SU-DHL-6 (cell line): ENCODE data around the gene ACACA.

ENCODE experiments used
- H2AFZ ChIP-seq: fragments of 200-600 bp; sonication (generic); 2 replicates; pipeline ENCODE4 v1.6.1; 2014; ENCODE audit warnings: low read depth, mild to moderate bottlenecking, moderate library complexity, mixed read lengths, antibody characterized with exemption, low read length; ENCODE audit not compliant: severe bottlenecking
- H3F3A ChIP-seq: fragments of 200-600 bp; shearing (Covaris generic); 2 replicates; pipeline ENCODE4 v1.6.0; 2016; ENCODE audit warnings: antibody characterized with exemption, mild to moderate bottlenecking; ENCODE audit not compliant: insufficient read depth
- H3K27ac ChIP-seq: fragments of 200-600 bp; sonication (generic); 2 replicates; pipeline ENCODE4 v1.5.1; 2016; ENCODE audit warnings: low read depth, mild to moderate bottlenecking, low read length, moderate library complexity, mixed read lengths
- H3K27me3 ChIP-seq: fragments of 200-600 bp; sonication (generic), shearing (Covaris generic); 2 replicates; pipeline ENCODE4 v1.6.0; 2014; ENCODE audit warnings: mild to moderate bottlenecking, low read length
- H3K36me3 ChIP-seq: fragments of 200-600 bp; sonication (generic); 2 replicates; pipeline ENCODE4 v1.6.1; 2014; ENCODE audit warnings: mild to moderate bottlenecking, low read length, mixed read lengths
- H3K4me2 ChIP-seq: fragments of 300-600, 200-600 bp; shearing (Covaris generic), sonication (generic); 2 replicates; pipeline ENCODE4 v1.6.0; 2014; ENCODE audit warnings: low read length, low read depth, mild to moderate bottlenecking; ENCODE audit not compliant: poor library complexity, severe bottlenecking
- H3K4me3 ChIP-seq: fragments of 200-600 bp; sonication (generic); 2 replicates; pipeline ENCODE4 v1.5.1; 2014; ENCODE audit warnings: antibody characterized with exemption, low read length, mild to moderate bottlenecking, mixed read lengths; ENCODE audit not compliant: insufficient read depth, poor library complexity, severe bottlenecking
- H3K79me2 ChIP-seq: fragments of 200-600 bp; sonication (generic); 2 replicates; pipeline ENCODE4 v1.6.1; 2014; ENCODE audit warnings: mild to moderate bottlenecking, low read length, moderate library complexity; ENCODE audit not compliant: insufficient read depth
- H3K9ac ChIP-seq: fragments of 200-600 bp; sonication (generic); 2 replicates; pipeline ENCODE4 v1.7.0; 2014; ENCODE audit warnings: mild to moderate bottlenecking, low read length
- H3K9me2 ChIP-seq: fragments of 200-600 bp; sonication (generic); replicated peaks from 2 replicates; pipeline ENCODE4 v1.6.1; 2014; ENCODE audit warnings: low read length; ENCODE audit not compliant: insufficient read depth
- H3K9me3 ChIP-seq: fragments of 200-600 bp; sonication (generic); 2 replicates; pipeline ENCODE4 v1.6.1; 2014; ENCODE audit warnings: low read length, mixed read lengths; ENCODE audit not compliant: insufficient read depth
- H4K20me1 ChIP-seq: fragments of 200-600 bp; sonication (generic); 2 replicates; pipeline ENCODE4 v1.6.1; 2014; ENCODE audit warnings: low read depth, mild to moderate bottlenecking, antibody characterized with exemption, low read length, moderate library complexity, mixed read lengths
- CTCF ChIP-seq: fragments of 200-600 bp; sonication (generic); IDR thresholded peaks from one replicate; pipeline ENCODE4 v1.5.1; 2017; ENCODE audit warnings: antibody characterized with exemption, mild to moderate bottlenecking, low read length, moderate library complexity; ENCODE audit not compliant: insufficient read depth, poor library complexity, severe bottlenecking
- EZH2phosphoT487 ChIP-seq: fragments of 200-600 bp; sonication (generic), shearing (Covaris generic); conservative IDR thresholded peaks from 2 replicates; pipeline ENCODE4 v1.6.1; 2018; ENCODE audit warnings: mild to moderate bottlenecking, antibody characterized with exemption, low read length, moderate library complexity, mixed read lengths

The ACACA gene

GRCh38 chr17:37096071-37096470 lies 310.6 kb downstream of the ACACA start:
- H3K79me2 ChIP-seq, result no peaks in the 10 kb centered on the region
- no peak overlapping the region for H2AFZ ChIP-seq
- H3K36me3 ChIP-seq, result peaks cover 7% of the 10 kb centered on the region; the same call in 1 of the 2 replicates
- TF ChIP-seq EZH2phosphoT487, result no peak
- TF ChIP-seq CTCF, result no peak
- no peak overlapping the region for H3K27ac ChIP-seq
- no peaks in the 10 kb centered on the region for H3F3A ChIP-seq
- H3K9me2 ChIP-seq, result no peaks in the 10 kb centered on the region
- no peak overlapping the region for H3K4me3 ChIP-seq
- no peaks in the 10 kb centered on the region for H3K9me3 ChIP-seq
- H3K27me3 ChIP-seq, result no peaks in the 10 kb centered on the region
- no peaks in the 10 kb centered on the region for H4K20me1 ChIP-seq
- no peak overlapping the region for H3K9ac ChIP-seq
- no peak overlapping the region for H3K4me2 ChIP-seq

- no peaks in the 10 kb centered on the region for H3F3A ChIP-seq
- no peak overlapping the region for H3K4me2 ChIP-seq
- H3K79me2 ChIP-seq, result no peaks in the 10 kb centered on the region
- H3K9me2 ChIP-seq, result no peaks in the 10 kb centered on the region
- H2AFZ ChIP-seq, result no peak overlapping the region
- H3K27me3 ChIP-seq, result no peaks in the 10 kb centered on the region
- H3K9me3 ChIP-seq, result no peaks in the 10 kb centered on the region
- TF ChIP-seq EZH2phosphoT487, result no peak
- TF ChIP-seq CTCF, result no peak
- peaks cover 11% of the 10 kb centered on the region; the same call in 1 of the 2 replicates for H3K36me3 ChIP-seq
- no peak overlapping the region for H3K27ac ChIP-seq
- no peaks in the 10 kb centered on the region for H4K20me1 ChIP-seq
- H3K9ac ChIP-seq, result no peak overlapping the region
- H3K4me3 ChIP-seq, result no peak overlapping the region
These were observed 312.2 kb downstream of the ACACA start for GRCh38 chr17:37094391-37094790.

- H3K36me3 ChIP-seq, result peaks cover 15% of the 10 kb centered on the region; the same call in 1 of the 2 replicates
- no peaks in the 10 kb centered on the region for H3K79me2 ChIP-seq
- H3K27me3 ChIP-seq, result no peaks in the 10 kb centered on the region
- no peaks in the 10 kb centered on the region for H4K20me1 ChIP-seq
- H3K27ac ChIP-seq, result no peak overlapping the region
- no peak overlapping the region for H3K9ac ChIP-seq
- no peaks in the 10 kb centered on the region for H3K9me3 ChIP-seq
- H3K4me3 ChIP-seq, result no peak overlapping the region
- no peaks in the 10 kb centered on the region for H3K9me2 ChIP-seq
- no peak for TF ChIP-seq CTCF
- no peak for TF ChIP-seq EZH2phosphoT487
- no peak overlapping the region for H3K4me2 ChIP-seq
- H2AFZ ChIP-seq, result no peak overlapping the region
- H3F3A ChIP-seq, result no peaks in the 10 kb centered on the region
These were observed 313.9 kb downstream of the ACACA start for GRCh38 chr17:37092701-37093100.
